Left cardiac atrium (tissue), 4 donors: Measurements from ENCODE around the gene XPNPEP2. TPM values are rescaled to one million over a fixed set of nuclear protein-coding genes. Genes with fewer than 3 reads are reported as not detected.

ENCODE experiments used
- ATAC-seq, 2 donors: fragments of 200-7000 bp; cut with Tn5 transposase; one replicate each; pipeline ENCODE4 v1.9.1; 2020; ENCODE audit warnings: mild to moderate bottlenecking in 2 of 2, moderate library complexity in 2 of 2
- DNase-seq: peaks from one replicate; pipeline ENCODE4 v3.0.0-alpha.2; 2020
- intact Hi-C, 2 donors: fragments of 100-400 bp; cut with DNase I; formaldehyde crosslinking; loops; one replicate each; pipeline versions ENCODE4 v1.14.1 to v1.15.1; 2022 to 2023
- total RNA-seq, 2 donors: library from RNA; stranded (reverse); fragmentation: NEBNext Ultra II Directional; extraction: Animal tissue kit (Norgen Biotek cat#: 25700); gene quantifications; one replicate each; pipeline ENCODE4 v1.2.1, GENCODE V29; 2021
- donor health status: DM: no; HTN: yes; CAD: no.
- donor health status: DM: no; HTN: yes; CAD: no; lungs with severe emphysema.
- donor health status: DM: yes; HTN: yes; CAD: no.
- donor health status: Dilated cardiomyopathy.

The XPNPEP2 gene
- total RNA-seq, 2 donors from 2014 or later = 2.0 to 2.5 TPM

DNA sequence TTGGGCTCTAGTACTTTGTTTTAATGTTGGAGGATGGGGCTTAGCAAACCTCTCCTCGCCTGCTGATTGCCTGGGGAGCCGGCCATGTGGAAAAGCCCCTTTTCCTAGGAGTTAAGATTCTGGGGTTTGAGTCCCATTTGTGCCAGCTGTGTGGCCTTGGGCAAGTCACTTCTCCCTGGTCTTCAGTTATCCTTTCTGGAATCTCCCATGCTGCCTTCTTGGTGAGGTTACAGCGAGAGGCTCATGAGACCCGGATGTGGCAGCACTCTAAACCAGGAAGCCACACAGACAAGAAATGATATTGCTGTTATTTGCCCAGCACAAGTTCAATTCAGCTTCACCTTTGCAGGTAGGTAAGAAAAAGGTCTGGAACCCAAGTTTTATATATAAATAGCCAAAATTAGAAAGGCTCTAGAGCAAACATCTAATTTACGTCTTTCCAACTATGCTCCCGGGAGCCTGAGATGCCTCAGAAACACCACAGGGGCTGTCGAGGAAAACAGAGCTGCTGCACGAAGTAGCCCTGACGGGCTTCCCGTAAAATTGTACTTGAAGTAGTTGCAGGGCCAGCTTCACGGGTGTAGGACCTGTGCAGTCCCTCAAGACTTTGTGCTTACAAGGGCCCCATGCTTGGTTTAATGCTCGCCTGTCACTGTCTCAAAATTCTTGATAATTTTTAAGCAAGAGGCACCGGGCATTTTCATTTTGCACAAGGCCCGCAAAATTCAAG is 32.7 kb downstream of the XPNPEP2 start:
- ATAC-seq (no peak), DNase-seq (no peak)
- intact Hi-C loops = no loop called here

DNA sequence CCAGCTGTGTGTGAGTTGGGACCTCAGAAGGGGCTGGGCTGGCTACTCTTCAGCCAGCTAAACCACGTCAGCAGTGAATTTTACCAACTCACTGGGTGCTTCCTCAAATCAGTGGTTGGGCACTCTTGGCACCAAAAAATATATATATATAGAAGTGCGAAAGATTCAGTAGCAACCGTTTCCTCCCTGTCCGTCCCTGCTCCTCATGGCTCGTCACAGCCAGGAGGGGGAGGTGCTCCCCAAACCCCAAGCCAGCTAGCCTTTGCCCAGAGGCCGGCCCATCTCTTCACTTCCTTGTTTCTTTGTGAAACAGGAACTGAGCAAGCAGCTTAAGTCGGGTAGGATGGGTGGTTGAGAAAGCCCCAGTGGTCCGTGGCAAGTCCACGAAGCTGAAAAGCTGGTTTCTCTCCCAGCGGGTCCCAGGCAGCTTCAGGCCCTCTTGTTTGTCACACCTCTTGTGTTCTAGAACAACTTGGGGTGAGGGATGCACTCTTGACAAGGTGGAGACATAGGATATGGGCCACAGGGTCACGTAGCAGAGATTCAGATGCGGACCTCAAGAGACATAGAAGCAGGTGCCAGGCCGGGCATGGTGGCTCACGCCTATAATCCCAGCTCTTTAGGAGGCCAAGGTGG is 34.1 kb downstream of the XPNPEP2 start:
- ATAC-seq (peak; percentile 50 to 81), DNase-seq (peak; percentile 59)
- intact Hi-C loops = no loop called here

DNA sequence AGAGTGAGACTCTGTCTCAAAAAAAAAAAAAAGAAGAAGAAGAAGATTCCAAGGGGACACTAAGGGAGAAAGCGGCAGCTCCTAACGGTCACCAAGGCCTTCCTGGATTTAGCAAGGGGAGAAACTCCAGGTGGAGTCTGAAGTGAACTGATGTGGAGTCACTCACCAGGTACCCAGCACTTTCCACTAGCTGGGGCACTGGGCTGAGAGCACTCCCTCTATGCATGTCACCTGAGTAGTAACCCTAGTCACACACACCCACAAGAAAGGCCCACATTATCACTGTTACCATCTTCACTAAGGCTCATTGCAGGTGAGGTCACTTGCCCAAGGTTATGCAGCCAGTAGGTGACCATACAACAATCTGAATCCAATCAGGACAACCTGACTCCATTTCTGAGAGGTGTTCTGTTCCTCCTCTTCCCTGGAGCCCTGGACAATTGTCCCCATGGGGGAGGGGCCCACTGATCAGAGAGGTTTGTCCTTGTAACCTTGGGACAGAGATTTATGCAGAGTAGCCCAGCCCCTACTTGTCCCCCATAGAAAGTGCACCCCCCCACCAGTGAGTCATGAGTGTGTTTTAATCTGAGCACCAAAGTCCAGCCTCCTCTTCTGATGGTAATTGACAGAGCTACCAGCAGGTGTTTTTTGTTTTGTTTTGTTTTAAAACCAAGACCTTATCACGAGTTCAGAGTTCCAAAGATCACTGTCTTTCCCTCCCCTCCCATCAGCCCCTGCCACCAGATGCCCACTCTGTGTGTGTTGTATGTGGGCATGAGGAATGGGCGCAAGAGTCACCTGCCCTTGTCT is 35.1 kb downstream of the XPNPEP2 start:
- intact Hi-C loops = no loop called here
- DNase-seq (no peak), ATAC-seq (no peak)

DNA sequence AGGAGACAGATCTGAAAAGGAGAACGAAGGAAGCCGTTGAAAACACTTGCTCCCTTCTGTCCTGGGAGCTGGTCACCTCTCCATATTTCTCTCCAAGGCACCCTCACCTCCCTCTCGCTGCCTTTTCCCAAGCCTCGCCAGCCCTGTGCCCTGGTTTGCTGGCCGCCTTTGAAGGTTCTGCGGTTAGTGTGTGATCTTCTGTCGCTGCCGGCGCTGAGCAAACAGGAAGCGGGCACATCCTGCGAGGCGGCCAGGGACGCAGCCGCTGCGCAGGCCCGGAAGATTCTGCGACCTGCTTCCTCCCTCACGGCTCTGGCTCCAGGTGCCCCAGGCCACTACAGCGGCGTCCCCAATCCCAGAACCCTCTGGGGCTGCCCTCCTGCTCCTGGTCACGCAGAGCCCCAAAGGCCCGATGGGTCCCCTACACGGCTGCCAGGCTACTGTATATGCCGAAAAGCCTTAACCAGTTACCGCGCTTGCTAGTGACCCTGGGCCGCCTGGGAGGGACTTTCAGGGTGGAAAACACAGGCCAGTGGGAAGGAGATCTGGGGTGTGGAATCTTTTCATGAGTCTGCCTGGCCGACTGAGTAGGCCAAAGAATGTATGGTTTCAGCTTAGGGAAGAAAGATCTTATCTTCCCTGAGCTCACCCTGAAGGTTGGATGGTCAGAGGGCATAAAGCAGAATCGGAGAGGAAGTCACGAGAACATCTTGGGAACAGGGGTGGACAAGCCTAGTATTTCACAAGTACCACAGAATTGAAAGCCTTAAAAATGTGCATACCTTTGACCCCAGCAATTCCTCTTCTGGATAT is 38.6 kb downstream of the XPNPEP2 start:
- intact Hi-C loops = no loop called here
- DNase-seq (peak; percentile 52), ATAC-seq (peak; percentile 35 to 49)

- DNase-seq (no peak), ATAC-seq (no peak)
- intact Hi-C loops = no loop called here
Measured at GRCh38 chrX:129779086-129779672, 40.4 kb downstream of the XPNPEP2 start.

DNA sequence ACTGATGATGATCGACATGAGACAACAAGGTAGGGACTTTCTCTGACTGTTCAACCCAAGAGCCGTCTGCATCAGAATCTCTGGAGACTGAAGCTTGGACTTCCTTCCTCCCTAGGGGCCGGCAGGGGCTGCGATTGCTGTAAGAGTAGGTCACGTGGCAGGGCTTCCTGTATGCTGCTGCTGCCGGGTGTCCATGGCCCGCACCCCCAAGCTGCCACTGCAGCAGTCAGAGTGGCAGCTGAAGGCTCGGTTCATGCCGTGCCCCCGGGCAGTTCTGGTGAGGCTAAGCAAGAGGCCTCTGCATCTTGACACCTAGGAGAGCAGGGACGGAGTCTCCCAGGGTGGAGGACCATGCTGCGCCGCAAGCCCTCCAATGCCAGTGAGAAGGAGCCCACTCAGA is 41.0 kb downstream of the XPNPEP2 start, which contains the start of gene SASH3:
Gene SASH3 (plus strand): TSS at position 203 of the 400 bp plus-strand sequence. CDS start 149 bp downstream, at position 352.
- intact Hi-C loops = no loop called here
- DNase-seq (peak; percentile 61), ATAC-seq (peak; percentile 60)

GRCh38 chrX:129780441-129781105 is 41.8 kb downstream of the XPNPEP2 start:
- intact Hi-C loops = no loop called here
- ATAC-seq = peak in 1 of 2 donors; percentile 22
- peak; percentile 17 for DNase-seq

DNA sequence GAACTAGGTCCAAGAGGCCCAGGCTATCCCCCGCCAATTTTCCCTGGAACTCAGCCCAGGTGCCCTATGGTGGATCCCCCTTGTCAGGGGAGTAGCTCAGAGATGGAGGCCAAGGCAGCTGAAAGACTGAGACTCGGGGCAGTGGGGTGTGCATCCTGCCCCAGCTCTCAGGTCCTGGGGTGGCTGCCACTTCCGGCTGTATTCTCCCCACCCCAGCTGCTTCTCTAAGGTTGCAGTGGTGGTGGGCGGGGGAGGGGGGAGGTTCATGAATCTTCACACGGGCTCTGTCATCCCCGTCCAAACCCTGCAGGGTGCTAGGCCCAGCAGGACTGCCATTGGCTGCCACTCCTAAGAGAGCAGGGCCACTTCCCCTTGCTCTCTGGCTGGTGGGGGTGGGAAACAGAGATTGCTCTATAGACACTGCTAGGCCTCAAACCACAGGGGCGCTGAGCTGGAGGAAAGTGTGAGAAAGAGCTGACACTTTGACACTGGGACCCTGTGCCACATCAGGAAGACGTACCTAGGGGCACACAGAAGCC is 42.4 kb downstream of the XPNPEP2 start:
- DNase-seq (peak; percentile 43), ATAC-seq (peak; percentile 54 to 70)
- intact Hi-C loops = no loop called here

- no peak for ATAC-seq
- DNase-seq = no peak
- intact Hi-C loops = no loop called here
Measured at GRCh38 chrX:129781680-129782495, 43.1 kb downstream of the XPNPEP2 start.

DNA sequence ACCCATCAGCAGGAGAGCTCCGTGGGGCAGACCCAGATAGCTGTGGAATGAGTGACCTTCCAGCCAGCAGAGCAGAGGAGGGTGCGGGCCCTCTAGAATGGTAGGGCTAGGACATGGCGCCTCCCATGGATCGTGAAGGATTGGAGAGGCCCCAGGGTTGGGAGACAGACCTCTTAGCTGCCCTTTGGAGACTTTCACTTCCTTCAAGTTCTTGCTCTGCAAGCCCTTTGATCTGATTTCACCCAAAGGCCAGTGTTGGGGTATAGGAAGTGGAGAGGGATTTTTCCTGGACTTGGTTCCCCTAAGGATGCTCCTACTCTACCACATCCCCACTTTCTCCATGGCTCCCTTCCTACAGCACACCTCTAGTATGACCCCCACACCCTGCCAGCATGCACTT is 43.9 kb downstream of the XPNPEP2 start:
- intact Hi-C loops = no loop called here
- ATAC-seq (no peak), DNase-seq (no peak)

DNA sequence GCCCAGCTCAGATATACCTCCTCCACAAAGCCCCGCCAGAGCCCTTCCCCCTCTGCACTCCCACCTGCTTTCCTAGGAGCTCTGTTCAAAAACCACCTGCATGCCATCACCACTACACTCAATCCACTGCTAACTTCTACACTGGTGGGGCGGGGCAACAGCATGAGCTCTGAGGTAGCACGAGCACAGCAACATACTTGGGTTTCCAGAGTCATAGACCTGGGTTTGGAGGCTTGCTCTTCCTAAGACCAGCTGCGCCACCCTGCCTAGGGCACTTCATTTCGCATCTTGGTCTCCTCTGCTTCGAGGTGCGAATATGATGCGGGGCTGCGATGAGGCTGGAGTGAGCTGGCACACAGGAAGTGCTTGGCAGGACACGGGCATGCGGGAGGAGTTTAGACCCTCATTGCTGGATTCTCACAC is 44.5 kb downstream of the XPNPEP2 start:
- intact Hi-C loops = no loop called here
- DNase-seq (no peak), ATAC-seq (no peak)

DNA sequence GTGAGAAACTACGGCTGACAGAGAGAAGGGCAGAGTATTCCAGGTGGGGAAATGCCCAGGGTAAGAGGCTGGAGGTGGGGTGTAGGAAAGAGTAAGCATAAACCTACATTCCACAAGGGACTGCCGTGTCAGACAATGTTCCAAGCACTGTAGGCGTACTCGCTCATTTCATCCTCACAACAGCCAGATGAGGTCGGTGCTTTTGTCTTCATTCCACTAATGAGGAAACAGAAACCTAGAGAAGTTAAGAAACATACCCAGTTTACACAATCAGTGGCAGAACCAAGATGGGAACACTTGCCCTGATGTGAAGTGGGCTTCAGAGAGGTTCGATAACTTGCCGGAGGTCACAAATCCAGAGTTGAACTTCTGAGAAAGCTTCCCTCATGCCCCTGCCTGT is 45.6 kb downstream of the XPNPEP2 start:
- ATAC-seq (no peak), DNase-seq (no peak)
- intact Hi-C loops = no loop called here

- ATAC-seq (no peak), DNase-seq (peak; percentile 1)
- intact Hi-C loops = no loop called here
Measured at GRCh38 chrX:129785160-129785947, 46.6 kb downstream of the XPNPEP2 start.

DNA sequence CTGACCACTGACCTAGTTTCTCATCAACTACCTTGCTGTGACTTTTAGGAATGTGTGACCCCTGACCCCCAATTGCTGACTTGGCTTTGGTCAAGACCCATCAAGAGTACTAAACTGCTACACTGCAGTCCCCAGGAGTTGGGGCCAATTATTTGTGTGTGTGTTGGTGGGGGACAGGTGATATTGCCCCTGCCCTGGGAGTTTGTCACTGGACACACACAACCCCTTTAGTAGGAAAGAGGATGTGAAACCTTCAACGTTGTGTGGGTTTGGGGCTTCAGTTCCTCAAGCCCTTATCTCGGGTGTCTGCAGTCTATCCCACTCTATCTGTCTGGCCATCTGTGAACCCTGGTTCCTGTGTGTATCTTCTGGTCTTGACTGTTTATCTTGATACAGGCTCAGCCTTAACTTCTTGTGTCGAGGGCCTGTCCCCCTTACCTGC is 47.5 kb downstream of the XPNPEP2 start:
- no peak for DNase-seq
- no peak for ATAC-seq
- intact Hi-C loops = no loop called here

DNA sequence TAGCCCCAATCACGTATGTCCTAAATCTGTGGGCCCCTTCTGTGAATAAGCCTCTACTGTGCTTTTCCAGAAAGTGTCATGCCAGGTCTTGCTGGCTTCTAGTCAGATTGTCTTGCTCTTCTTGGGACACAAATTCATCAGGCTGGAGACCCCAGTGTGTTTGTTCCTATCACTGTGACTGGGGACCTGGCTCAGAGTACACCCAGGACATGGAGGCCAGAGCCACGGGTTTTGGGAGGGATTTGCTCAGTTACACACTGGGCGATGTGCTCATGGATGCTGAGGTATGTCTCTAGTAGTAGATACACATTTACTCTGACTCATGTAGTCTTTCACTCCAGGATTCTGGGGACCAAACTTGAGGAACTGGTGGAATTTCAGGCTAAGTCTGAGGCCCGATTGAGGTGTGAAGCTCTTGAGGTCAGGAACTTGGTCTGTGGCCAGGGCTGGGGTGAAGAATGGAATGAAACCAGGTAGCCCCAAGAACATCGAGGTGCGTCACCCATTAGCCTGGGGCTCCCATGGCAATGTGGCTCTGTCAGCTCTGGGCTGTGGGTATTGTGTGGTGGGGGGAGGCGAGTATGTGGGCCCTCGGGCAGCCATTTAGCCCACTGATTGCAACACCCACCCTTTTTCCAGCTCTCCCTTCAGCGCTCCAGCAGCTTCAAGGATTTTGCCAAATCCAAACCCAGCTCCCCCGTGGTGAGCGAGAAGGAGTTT is 48.7 kb downstream of the XPNPEP2 start:
- DNase-seq (no peak), ATAC-seq (no peak)
- intact Hi-C loops = no loop called here

GRCh38 chrX:129788527-129788926 is 49.7 kb downstream of the XPNPEP2 start:
- no peak for DNase-seq
- intact Hi-C loops = no loop called here
- ATAC-seq = no peak
